D721Med (cell line): ENCODE results near the gene ZDHHC14.

Experiments
- DNase-seq: peaks from one replicate; pipeline ENCODE4 v3.0.0; 2011; ENCODE audit warnings: low spot score; ENCODE audit not compliant: insufficient read length
- FAIRE-seq: peaks from 2 replicates; lab custom pipeline; 2011; peaks lifted over from hg19 to GRCh38; lab: Jason Lieb, UNC
- TF ChIP-seq, protein P1 (sequence below): IDR thresholded peaks from 2 replicates; pipeline ENCODE4 v1.5.1; 2012; ENCODE audit warnings: mild to moderate bottlenecking, control low read depth; ENCODE audit not compliant: insufficient read depth; ENCODE audit errors: missing control alignments

Gene ZDHHC14

DNA sequence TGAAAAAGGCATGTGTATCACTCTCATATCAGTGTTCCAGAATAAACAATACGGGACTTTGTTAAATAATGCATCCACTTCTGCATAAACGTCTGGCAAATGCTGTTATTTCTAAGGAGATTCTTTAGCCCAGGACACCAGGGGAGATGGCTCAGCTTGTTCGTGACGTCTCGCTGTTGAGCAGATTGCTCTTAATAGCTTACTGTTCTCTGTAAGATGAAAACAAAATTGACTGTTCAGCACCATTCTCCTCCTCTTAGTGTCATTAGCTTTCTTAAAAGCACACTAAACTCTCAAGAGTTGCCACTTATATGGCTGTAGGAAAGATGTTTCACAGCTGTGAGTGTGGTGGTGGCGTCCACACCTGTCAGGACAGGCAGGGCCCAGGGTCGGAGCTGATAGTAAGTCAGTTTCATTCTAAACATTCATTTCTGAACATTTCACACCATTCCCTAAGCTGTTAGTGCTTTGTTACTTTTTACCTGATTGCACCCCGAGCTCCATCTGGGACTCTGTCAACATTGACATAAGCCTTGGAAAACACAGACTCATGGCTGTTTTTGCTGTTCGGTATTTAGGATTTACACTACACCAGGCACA is 132.1 kb downstream of the ZDHHC14 start:
- TF ChIP-seq, protein P1, sequence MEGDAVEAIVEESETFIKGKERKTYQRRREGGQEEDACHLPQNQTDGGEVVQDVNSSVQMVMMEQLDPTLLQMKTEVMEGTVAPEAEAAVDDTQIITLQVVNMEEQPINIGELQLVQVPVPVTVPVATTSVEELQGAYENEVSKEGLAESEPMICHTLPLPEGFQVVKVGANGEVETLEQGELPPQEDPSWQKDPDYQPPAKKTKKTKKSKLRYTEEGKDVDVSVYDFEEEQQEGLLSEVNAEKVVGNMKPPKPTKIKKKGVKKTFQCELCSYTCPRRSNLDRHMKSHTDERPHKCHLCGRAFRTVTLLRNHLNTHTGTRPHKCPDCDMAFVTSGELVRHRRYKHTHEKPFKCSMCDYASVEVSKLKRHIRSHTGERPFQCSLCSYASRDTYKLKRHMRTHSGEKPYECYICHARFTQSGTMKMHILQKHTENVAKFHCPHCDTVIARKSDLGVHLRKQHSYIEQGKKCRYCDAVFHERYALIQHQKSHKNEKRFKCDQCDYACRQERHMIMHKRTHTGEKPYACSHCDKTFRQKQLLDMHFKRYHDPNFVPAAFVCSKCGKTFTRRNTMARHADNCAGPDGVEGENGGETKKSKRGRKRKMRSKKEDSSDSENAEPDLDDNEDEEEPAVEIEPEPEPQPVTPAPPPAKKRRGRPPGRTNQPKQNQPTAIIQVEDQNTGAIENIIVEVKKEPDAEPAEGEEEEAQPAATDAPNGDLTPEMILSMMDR: no peak
- FAIRE-seq (no peak), DNase-seq (no peak)

DNA sequence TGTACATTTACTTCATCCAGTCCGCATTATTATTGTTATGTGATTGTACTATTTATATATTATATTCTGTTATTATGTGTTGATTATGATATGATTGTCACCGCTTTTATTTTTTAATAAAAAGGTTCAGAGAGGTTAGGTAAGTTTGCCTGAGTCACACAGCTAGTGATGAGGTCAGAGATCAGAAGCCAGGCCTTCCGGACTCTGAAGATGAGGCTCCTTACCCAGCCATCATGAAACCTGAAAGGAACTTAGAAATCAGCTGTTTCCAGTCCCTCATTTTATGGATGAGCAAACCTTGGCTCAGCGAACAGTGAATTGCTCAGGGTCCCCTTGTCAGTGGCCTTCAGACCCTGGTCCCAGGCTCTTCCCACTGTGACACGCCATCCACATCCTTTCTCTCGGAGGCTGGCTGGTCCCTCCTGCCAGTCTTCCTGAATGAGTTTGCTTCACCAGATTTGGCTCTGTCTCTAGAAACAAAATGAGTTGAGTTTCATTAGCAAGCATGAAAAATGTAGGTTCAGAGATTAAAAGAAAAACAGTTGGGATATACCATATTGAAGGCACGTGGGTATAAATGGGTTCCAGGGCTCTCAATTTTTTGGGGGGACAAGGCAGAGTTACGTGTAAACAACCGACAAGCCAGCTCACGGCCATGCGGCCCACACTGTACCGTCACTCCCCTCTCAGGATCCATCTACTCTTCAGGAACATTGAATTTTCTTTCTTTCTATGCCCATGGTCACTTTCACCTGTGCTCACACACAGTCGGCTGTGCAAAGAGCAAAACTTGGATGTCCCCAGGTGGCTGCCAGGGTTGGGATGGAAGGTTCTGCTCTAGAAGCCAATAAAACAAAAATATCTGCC is 132.9 kb downstream of the ZDHHC14 start:
- no peak for FAIRE-seq
- DNase-seq: no peak
- TF ChIP-seq, protein P1: no peak

DNA sequence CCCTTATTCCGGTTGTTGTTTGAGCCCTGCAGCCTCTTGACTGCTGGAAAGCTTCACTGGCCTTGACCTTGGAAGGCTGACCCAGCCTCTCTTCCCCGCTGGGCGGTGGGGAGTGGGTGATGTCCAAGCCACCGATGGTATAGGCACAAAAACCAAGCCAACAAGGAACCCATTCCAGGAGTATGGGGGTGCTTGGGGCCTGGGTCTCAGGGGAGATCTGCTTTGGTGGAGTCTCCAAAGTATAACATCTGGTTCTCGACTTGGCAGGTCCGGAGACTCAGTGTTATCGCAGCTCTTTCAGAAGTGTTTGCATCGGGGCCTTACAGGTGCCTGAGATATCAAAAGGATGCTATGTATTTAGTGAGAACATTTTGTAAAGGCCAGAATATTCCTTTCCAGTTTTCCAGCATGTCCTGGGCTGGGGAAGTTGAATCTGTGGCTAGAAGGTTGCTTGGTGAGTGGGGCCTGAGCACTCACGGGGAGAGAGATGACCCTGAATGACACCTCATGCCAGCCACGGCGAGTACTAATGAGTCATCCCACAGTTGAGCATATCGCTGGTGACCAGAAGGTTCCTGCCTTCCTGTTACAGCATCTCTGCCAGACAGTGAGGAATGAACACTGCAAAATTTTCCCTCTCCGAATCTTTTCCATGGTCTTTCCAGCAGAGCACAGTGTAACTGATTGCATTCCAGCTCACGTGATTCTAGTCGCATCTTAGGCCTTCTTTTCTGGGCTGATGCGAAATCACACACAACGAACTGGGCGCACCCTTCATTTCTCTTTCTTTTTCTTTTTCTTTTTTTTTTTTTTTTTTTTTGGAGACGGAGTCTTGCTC is 133.9 kb downstream of the ZDHHC14 start:
- TF ChIP-seq, protein P1: no peak
- no peak for FAIRE-seq
- DNase-seq: no peak

DNA sequence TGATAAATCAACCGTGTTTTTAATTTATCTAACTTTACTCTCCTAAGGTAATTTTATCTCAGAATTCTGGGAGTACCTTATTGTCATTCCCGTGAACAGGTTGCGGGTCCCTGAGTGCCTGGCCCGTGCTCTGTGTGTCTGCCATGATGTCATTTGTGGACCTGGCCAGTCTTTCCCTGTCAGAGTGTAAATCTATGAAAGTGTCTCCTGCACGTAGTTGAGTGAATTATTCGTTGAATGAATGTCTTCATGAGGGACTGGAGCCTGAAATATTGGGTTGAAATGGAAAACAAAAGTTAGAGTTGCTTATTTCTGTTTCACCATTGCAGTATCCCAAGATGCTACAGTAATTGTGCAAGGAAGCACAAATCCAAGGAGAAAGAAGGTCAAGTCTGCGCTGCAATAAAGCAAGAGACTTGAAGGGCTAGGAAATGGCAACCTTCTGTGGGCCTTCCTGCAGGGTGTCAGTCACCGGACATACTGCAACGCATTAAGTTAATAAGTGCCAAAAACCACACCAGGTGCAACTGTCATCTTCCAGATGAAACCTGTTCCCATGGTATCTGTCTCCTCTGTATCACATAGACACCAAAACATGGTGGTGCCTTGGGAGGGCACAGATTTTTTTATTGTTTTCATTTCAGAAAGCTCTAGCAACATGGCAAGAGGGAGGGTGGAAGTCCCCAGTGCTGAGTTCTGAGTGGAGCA is 135.5 kb downstream of the ZDHHC14 start:
- DNase-seq (no peak), FAIRE-seq (no peak)
- TF ChIP-seq, protein P1: no peak

- DNase-seq (no peak), FAIRE-seq (no peak)
- TF ChIP-seq, protein P1: no peak
These were observed 136.8 kb downstream of the ZDHHC14 start for GRCh38 chr6:157517601-157518359.
